HG03097 (cell line): ENCODE results near the gene SEPTIN3.

Experiments used
- ATAC-seq: cut with Tn5 transposase; IDR thresholded peaks from one replicate; pipeline ENCODE4 v1.9.1; 2021; ENCODE audit not compliant: unreplicated experiment, low FRiP score

The SEPTIN3 gene

GRCh38 chr22:41975299-41976069, 6.2 kb downstream of the SEPTIN3 start:
- ATAC-seq: no peak

GRCh38 chr22:41976070-41976901, 7.0 kb downstream of the SEPTIN3 start:
- no peak for ATAC-seq

GRCh38 chr22:41976961-41977566, 7.8 kb downstream of the SEPTIN3 start:
- ATAC-seq: no peak

- ATAC-seq: no peak
These were observed 9.5 kb downstream of the SEPTIN3 start for GRCh38 chr22:41978732-41979131.

- no peak for ATAC-seq
These were observed 10.4 kb downstream of the SEPTIN3 start for GRCh38 chr22:41979423-41980250.

GRCh38 chr22:41982865-41983264, 13.6 kb downstream of the SEPTIN3 start:
- no peak for ATAC-seq

GRCh38 chr22:41983513-41984405, 14.5 kb downstream of the SEPTIN3 start:
- ATAC-seq: no peak

GRCh38 chr22:41987276-41987675, 18.0 kb downstream of the SEPTIN3 start:
- no peak for ATAC-seq

- ATAC-seq: no peak
These were observed 20.0 kb downstream of the SEPTIN3 start for GRCh38 chr22:41989246-41989645.

- no peak for ATAC-seq
These were observed 21.9 kb downstream of the SEPTIN3 start for GRCh38 chr22:41991111-41991510.

GRCh38 chr22:41992496-41992895, 23.3 kb downstream of the SEPTIN3 start:
- no peak for ATAC-seq

- ATAC-seq: no peak
These were observed 26.0 kb downstream of the SEPTIN3 start for GRCh38 chr22:41995211-41995610.

GRCh38 chr22:41996826-41997225, 27.6 kb downstream of the SEPTIN3 start:
- no peak for ATAC-seq

- peak; percentile 84 for ATAC-seq
These were observed 29.4 kb downstream of the SEPTIN3 start, which contains the start of gene WBP2NL for GRCh38 chr22:41998361-41999261. Gene WBP2NL (plus strand): TSS chr22:41998788. CDS start chr22:41998819, 31 bp downstream.

GRCh38 chr22:42000466-42000865, 31.2 kb downstream of the SEPTIN3 start:
- no peak for ATAC-seq

GRCh38 chr22:42001121-42001520, 31.9 kb downstream of the SEPTIN3 start:
- no peak for ATAC-seq

- no peak for ATAC-seq
These were observed 32.5 kb downstream of the SEPTIN3 start for GRCh38 chr22:42001706-42002105.

GRCh38 chr22:42007922-42008321, 38.7 kb downstream of the SEPTIN3 start:
- ATAC-seq: no peak
